PC-3 (cell line): ENCODE measurements around the gene VSTM5.

Experiments used
- EZH2 ChIP-seq: fragments of 300-600 bp; sonication (generic); IDR thresholded peaks from one replicate; pipeline ENCODE4 v1.6.1; 2017; ENCODE audit warnings: antibody characterized with exemption, mild to moderate bottlenecking, low read length; ENCODE audit not compliant: unreplicated experiment
- EZH2phosphoT487 ChIP-seq: fragments of 300-600 bp; sonication (generic); IDR thresholded peaks from 2 replicates; pipeline ENCODE4 v1.6.1; 2018; ENCODE audit warnings: mild to moderate bottlenecking, antibody characterized with exemption, low read length, borderline replicate concordance
- TF ChIP-seq, protein P1 (sequence below): fragments of 300-600 bp; sonication (generic); conservative IDR thresholded peaks from 2 replicates; pipeline ENCODE4 v1.5.1; 2017; ENCODE audit warnings: antibody characterized with exemption, low read depth, mild to moderate bottlenecking, low read length

DNA sequence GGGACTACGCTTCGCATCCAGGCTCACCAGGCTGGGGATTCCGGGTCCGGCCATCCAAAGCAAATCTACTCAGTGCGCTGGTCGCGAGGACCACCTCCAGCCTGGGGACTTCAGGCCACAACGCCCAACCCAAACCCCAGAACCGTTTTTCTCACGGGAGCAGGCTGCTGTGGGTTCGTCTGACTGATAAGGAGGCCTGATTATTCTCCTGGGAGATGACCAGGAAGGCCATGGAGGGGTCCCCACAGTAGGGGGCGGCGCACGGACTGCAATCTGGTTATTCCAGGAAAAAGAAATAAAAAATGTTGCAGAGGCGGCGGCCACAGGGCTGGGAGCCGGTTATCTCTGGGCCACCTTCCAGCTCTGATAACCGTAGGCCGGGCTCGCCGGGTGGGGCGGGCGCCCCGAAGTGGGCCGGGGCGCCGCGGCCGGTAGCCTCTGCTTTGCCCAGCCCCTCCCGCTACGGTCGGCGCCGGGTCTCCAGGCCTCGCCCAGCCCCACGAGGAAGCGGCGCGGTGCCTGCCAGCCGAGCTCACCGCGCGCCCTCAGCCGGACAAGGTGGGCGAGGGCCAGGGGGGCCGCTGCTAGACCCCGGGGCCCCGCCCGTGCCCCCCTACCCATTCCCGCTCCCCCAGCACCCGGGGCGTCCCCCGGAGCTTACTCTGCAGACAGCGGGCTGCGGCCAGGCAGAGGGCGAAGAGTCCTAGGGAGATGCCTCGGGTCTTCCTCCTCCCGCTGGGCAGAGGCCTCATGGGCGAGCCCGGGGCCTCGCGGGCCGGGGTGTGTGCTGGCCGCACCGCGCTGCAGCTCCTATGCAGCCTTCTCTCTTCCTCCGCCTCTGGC lies 446 bp downstream of the VSTM5 start:
- TF ChIP-seq, protein P1, sequence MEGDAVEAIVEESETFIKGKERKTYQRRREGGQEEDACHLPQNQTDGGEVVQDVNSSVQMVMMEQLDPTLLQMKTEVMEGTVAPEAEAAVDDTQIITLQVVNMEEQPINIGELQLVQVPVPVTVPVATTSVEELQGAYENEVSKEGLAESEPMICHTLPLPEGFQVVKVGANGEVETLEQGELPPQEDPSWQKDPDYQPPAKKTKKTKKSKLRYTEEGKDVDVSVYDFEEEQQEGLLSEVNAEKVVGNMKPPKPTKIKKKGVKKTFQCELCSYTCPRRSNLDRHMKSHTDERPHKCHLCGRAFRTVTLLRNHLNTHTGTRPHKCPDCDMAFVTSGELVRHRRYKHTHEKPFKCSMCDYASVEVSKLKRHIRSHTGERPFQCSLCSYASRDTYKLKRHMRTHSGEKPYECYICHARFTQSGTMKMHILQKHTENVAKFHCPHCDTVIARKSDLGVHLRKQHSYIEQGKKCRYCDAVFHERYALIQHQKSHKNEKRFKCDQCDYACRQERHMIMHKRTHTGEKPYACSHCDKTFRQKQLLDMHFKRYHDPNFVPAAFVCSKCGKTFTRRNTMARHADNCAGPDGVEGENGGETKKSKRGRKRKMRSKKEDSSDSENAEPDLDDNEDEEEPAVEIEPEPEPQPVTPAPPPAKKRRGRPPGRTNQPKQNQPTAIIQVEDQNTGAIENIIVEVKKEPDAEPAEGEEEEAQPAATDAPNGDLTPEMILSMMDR: peak; percentile 38; the same call in 1 of the 2 replicates
- no peak for TF ChIP-seq EZH2phosphoT487
- TF ChIP-seq EZH2: no peak
